ENCODE results near the gene TMEM143. TPM values are rescaled to one million over a fixed set of nuclear protein-coding genes. Genes with fewer than 3 reads are reported as not detected.

TMEM143 gene
- total RNA-seq, result 10 to 100 TPM; 20.5 to 33.7 TPM

DNA sequence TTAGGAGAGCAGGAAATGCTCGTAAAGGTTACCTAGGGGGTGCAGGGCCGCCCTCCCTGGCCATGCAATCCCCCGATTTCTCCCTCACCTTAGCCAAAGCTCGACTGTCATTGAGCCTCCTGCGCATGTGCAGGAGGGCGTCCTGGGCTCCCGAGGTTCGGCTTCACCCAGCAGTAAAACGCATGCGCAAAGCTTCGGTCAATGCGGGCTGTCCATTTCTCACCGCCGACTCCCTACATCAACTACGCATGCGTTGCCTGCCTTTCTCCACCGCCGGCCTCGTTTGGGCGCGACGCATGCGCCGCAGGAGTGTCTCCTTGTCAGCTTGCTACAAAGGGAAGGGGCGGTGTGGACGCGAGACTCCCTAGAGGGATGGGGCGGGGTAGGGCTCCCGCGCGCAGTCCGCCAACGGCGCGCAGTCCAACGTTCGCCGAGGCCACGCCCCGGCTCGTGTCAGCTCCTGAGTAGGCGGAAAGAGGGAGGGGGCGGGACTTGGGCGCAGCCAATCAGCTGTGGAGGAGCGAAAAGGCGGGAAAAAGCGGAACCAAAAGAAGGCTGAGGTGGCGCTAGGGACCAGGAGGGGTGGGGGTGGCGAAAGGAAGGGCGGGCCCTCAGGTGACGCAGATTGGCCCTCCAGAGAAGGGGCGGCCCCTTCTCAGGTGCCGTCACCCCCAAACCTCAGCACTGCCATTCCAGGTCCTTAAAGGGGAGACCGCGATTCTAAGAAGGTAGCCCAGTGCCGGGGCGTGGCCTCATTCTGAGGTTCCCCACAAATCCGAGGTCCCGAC is at the start of gene TMEM143, which contains the start of gene SYNGR4:
Gene TMEM143 (minus strand): TSS at position 131 of the 788 bp plus-strand sequence. CDS start 20 bp downstream, at position 111.
Gene SYNGR4 (plus strand): TSS at position 558 of the 788 bp plus-strand sequence. CDS start 1,476 bp downstream, outside the sequence.
- Mint-ChIP-seq H3K4me1 (no peaks in the 10 kb centered on the region), H3K27me3 (no peaks in the 10 kb centered on the region), H3K27ac (peak within 1 kb of the TSS; percentile 97), H3K4me3 (peak within 1 kb of the TSS; percentile 93), H3K36me3 (ENCODE audit: low read depth) (peaks cover 15% of the 10 kb centered on the region), H3K9me3 (no peaks in the 10 kb centered on the region)
- peak; percentile 88 for ATAC-seq (replicated peaks)

DNA sequence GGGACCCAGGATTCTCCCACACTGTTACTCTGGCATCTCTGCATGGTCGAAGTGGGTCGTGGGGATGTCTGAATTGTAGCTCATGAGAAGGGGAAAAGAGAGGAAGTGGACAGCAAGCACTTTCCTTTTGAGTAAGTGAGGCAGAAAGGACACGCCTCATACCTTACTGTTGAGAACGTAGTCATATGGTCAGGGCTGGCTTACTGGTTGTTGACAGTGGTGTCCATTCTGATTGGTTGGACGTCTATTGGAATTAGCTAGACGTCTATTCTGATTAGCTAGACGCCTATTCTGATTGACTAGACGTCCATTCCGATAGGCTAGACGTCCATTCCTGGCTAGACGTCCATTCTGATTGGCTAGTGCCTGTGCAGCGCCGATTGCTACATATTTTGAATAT is 42.1 kb upstream of the TMEM143 start:
- peaks cover 7% of the 10 kb centered on the region for H3K4me1 Mint-ChIP-seq
- no peaks in the 10 kb centered on the region for H3K9me3 Mint-ChIP-seq
- H3K27me3 Mint-ChIP-seq, result peaks cover 5% of the 10 kb centered on the region
- H3K36me3 Mint-ChIP-seq (ENCODE audit: low read depth), result no peaks in the 10 kb centered on the region
- no peak for ATAC-seq (replicated peaks)
- H3K27ac Mint-ChIP-seq, result no peak overlapping the region
- H3K4me3 Mint-ChIP-seq, result no peak overlapping the region

GRCh38 chr19:48405010-48405659 is 41.4 kb upstream of the TMEM143 start:
- Mint-ChIP-seq H3K4me1 (peaks cover 7% of the 10 kb centered on the region), H3K27ac (no peak overlapping the region), H3K36me3 (ENCODE audit: low read depth) (no peaks in the 10 kb centered on the region), H3K27me3 (peaks cover 5% of the 10 kb centered on the region), H3K9me3 (no peaks in the 10 kb centered on the region), H3K4me3 (no peak overlapping the region)
- no peak for ATAC-seq (replicated peaks)

DNA sequence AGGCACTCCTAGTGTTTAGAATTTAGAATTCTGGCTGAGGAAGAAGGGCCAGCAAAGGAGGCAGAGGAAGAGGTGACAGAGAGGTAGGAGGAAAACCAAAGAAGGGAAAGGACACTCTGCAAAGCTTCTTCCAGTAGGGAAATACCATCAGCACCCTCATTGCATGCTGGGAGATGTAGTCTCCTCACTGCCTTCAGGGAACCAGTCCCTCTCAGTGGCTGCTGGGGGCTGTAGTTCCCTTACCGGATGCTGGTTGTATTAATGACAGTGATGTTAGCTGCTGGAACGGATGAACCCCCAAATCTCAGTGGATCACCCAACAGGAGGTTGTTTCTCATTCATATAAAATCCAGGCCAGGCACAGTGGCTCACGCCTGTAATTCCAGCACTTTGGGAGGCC is 39.9 kb upstream of the TMEM143 start:
- H3K4me3 Mint-ChIP-seq, result no peak overlapping the region
- ATAC-seq (replicated peaks), result no peak
- peak overlapping the region; percentile 16 for H3K27ac Mint-ChIP-seq
- peaks cover 16% of the 10 kb centered on the region for H3K4me1 Mint-ChIP-seq
- H3K27me3 Mint-ChIP-seq, result peaks cover 5% of the 10 kb centered on the region
- H3K9me3 Mint-ChIP-seq, result peaks cover 4% of the 10 kb centered on the region
- H3K36me3 Mint-ChIP-seq (ENCODE audit: low read depth), result no peaks in the 10 kb centered on the region

GRCh38 chr19:48401287-48401686 is 37.5 kb upstream of the TMEM143 start:
- ATAC-seq (replicated peaks), result no peak
- Mint-ChIP-seq H3K36me3 (ENCODE audit: low read depth) (no peaks in the 10 kb centered on the region), H3K27me3 (peaks cover 12% of the 10 kb centered on the region), H3K27ac (no peak overlapping the region), H3K9me3 (peaks cover 4% of the 10 kb centered on the region), H3K4me1 (peaks cover 27% of the 10 kb centered on the region), H3K4me3 (no peak overlapping the region)

GRCh38 chr19:48400018-48400742 is 36.4 kb upstream of the TMEM143 start:
- no peak overlapping the region for H3K27ac Mint-ChIP-seq
- peaks cover 4% of the 10 kb centered on the region for H3K9me3 Mint-ChIP-seq
- H3K4me1 Mint-ChIP-seq, result peaks cover 27% of the 10 kb centered on the region
- no peak overlapping the region for H3K4me3 Mint-ChIP-seq
- H3K36me3 Mint-ChIP-seq (ENCODE audit: low read depth), result no peaks in the 10 kb centered on the region
- ATAC-seq (replicated peaks), result peak; percentile 57
- H3K27me3 Mint-ChIP-seq, result peaks cover 20% of the 10 kb centered on the region

GRCh38 chr19:48398375-48399235 is 34.9 kb upstream of the TMEM143 start:
- ATAC-seq (replicated peaks), result peak; percentile 79
- H3K9me3 Mint-ChIP-seq, result peaks cover 4% of the 10 kb centered on the region
- H3K27me3 Mint-ChIP-seq, result peaks cover 32% of the 10 kb centered on the region
- H3K4me3 Mint-ChIP-seq, result peak overlapping the region; percentile 87
- H3K36me3 Mint-ChIP-seq (ENCODE audit: low read depth), result no peaks in the 10 kb centered on the region
- H3K4me1 Mint-ChIP-seq, result peaks cover 32% of the 10 kb centered on the region
- H3K27ac Mint-ChIP-seq, result peak overlapping the region; percentile 87

DNA sequence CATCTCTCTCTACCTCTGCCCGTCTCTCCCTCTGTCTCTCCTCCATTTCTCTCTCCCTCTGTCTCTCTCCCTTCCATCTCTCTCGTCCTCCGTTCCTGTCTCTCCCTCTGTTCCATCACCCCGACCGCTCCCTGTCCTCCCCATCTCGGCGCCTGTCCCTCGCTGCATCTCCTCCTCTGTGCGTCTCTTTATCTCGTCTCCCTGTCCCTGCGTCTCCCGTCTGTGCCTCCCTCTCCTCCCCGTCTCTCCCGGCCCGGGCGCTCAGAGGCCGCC is 34.3 kb upstream of the TMEM143 start:
- peaks cover 32% of the 10 kb centered on the region for H3K27me3 Mint-ChIP-seq
- H3K9me3 Mint-ChIP-seq, result peaks cover 4% of the 10 kb centered on the region
- peak overlapping the region; percentile 87 for H3K27ac Mint-ChIP-seq
- no peak for ATAC-seq (replicated peaks)
- H3K4me1 Mint-ChIP-seq, result peaks cover 29% of the 10 kb centered on the region
- no peaks in the 10 kb centered on the region for H3K36me3 Mint-ChIP-seq (ENCODE audit: low read depth)
- peak overlapping the region; percentile 87 for H3K4me3 Mint-ChIP-seq

GRCh38 chr19:48397263-48398101 is 33.7 kb upstream of the TMEM143 start:
- H3K4me3 Mint-ChIP-seq, result peak overlapping the region; percentile 87
- peaks cover 32% of the 10 kb centered on the region for H3K27me3 Mint-ChIP-seq
- H3K9me3 Mint-ChIP-seq, result peaks cover 4% of the 10 kb centered on the region
- H3K4me1 Mint-ChIP-seq, result peaks cover 31% of the 10 kb centered on the region
- no peak for ATAC-seq (replicated peaks)
- no peaks in the 10 kb centered on the region for H3K36me3 Mint-ChIP-seq (ENCODE audit: low read depth)
- H3K27ac Mint-ChIP-seq, result peak overlapping the region; percentile 87

DNA sequence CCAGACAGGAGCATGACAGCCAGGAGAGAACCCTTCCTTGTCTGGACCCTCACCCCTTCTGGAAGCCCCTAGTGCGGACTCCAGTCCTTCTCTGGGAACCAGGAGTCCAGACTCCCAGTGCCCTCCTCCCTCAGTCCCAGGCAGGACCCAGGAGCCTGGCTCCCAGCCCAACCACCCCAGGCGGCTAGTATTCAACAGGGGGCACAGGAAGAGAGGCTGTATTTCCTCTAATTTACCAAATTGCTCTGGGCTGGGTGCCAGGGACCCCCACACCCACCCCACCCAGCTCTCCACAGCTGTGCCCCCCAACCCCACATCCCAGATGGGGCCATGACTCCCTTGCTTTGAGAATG is 33.1 kb upstream of the TMEM143 start:
- ATAC-seq (replicated peaks), result no peak
- no peak overlapping the region for H3K27ac Mint-ChIP-seq
- H3K27me3 Mint-ChIP-seq, result peaks cover 32% of the 10 kb centered on the region
- H3K36me3 Mint-ChIP-seq (ENCODE audit: low read depth), result no peaks in the 10 kb centered on the region
- H3K4me1 Mint-ChIP-seq, result peaks cover 29% of the 10 kb centered on the region
- H3K4me3 Mint-ChIP-seq, result peak overlapping the region; percentile 87
- H3K9me3 Mint-ChIP-seq, result peaks cover 4% of the 10 kb centered on the region

GRCh38 chr19:48396016-48396823 is 32.5 kb upstream of the TMEM143 start:
- Mint-ChIP-seq H3K4me1 (peaks cover 29% of the 10 kb centered on the region), H3K4me3 (peak overlapping the region; percentile 4), H3K27ac (no peak overlapping the region), H3K36me3 (ENCODE audit: low read depth) (peaks cover 2% of the 10 kb centered on the region), H3K9me3 (peaks cover 4% of the 10 kb centered on the region), H3K27me3 (peaks cover 32% of the 10 kb centered on the region)
- no peak for ATAC-seq (replicated peaks)

- Mint-ChIP-seq H3K4me3 (peak overlapping the region; percentile 4), H3K27me3 (peaks cover 32% of the 10 kb centered on the region), H3K36me3 (ENCODE audit: low read depth) (peaks cover 6% of the 10 kb centered on the region), H3K4me1 (peaks cover 29% of the 10 kb centered on the region), H3K27ac (no peak overlapping the region), H3K9me3 (peaks cover 4% of the 10 kb centered on the region)
- no peak for ATAC-seq (replicated peaks)
Measured at GRCh38 chr19:48395499-48395898, 31.8 kb upstream of the TMEM143 start.

DNA sequence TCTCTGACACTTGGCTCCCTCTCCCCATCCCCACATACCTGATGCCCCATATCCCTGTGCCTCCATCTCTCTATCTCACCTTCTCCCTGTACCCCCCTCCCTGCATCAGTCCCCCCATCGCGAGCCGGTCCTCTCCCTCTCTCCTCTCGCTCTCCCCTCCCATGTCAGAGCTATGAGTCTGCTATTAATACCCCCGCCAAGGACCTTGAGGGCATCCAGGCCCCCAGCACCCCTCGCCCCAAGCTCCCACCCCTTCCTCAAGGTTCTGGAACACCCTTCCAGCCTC is 31.4 kb upstream of the TMEM143 start:
- peaks cover 32% of the 10 kb centered on the region for H3K27me3 Mint-ChIP-seq
- peaks cover 6% of the 10 kb centered on the region for H3K36me3 Mint-ChIP-seq (ENCODE audit: low read depth)
- H3K4me3 Mint-ChIP-seq, result peak overlapping the region; percentile 61
- H3K4me1 Mint-ChIP-seq, result peaks cover 29% of the 10 kb centered on the region
- peaks cover 4% of the 10 kb centered on the region for H3K9me3 Mint-ChIP-seq
- ATAC-seq (replicated peaks), result no peak
- no peak overlapping the region for H3K27ac Mint-ChIP-seq
